ENCODE results near the gene GALNTL6. TPM values are rescaled to one million over a fixed set of nuclear protein-coding genes. Genes with fewer than 3 reads are reported as not detected.

Gene GALNTL6
- total RNA-seq, 1 experiment from 2014 or later: not detected

DNA sequence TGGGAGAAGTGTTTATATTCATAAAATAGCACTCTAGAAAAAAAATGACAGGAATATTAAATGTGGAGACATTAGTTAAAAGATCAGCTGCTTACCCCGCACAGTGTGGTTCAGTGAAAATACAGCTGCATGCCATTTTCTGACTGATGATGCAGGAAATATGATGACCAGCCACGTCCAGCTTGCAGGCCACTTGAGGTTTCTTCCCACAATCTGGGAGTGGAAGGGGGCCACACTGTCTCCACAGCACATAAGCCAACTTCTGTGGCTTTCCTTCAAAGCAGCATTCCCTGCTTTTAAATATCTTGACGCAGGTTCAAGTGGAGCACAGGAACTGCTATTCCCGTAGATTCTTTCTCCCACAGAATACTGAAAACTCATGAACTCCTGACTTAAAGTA lies 1182.0 kb downstream of the GALNTL6 start:
- Mint-ChIP-seq H3K4me1 (peaks cover 5 to 8% of the 10 kb centered on the region in 2 experiments), H3K27me3 (ENCODE audit: low read depth) (no peaks in the 10 kb centered on the region; the same call in 1 of the 2 replicates), H3K9me3 (no peaks in the 10 kb centered on the region; a peak in 1 of 5 replicates), H3K36me3 (ENCODE audit: insufficient read depth in 1 of 3, low read depth in 3 of 3) (no peaks in the 10 kb centered on the region), H3K4me3 (no peak overlapping the region), H3K27ac (no peak overlapping the region)
- no peaks in the 10 kb centered on the region for H3K27me3 ChIP-seq (ENCODE audit: insufficient read depth, low read length)
- H3K14ac ChIP-seq (ENCODE audit: insufficient read depth, low read length): no peak overlapping the region
- H2AK5ac ChIP-seq (ENCODE audit: insufficient read length, low read length): no peak overlapping the region
- no peaks in the 10 kb centered on the region for H3K23me2 ChIP-seq (ENCODE audit: insufficient read length, low read depth, low read length, poor library complexity, severe bottlenecking)
- H2BK120ac ChIP-seq (ENCODE audit: low read depth, low read length, poor library complexity, severe bottlenecking): no peak overlapping the region
- no peak overlapping the region for H3K4me2 ChIP-seq (ENCODE audit: insufficient read depth, insufficient read length, low read length)
- H3K27ac ChIP-seq (ENCODE audit: insufficient read length, low read depth, low read length): no peak overlapping the region
- H2BK5ac ChIP-seq (ENCODE audit: insufficient read length, low read length): no peak overlapping the region
- no peak overlapping the region for H2BK12ac ChIP-seq (ENCODE audit: insufficient read length, low read depth, low read length)
- H4K8ac ChIP-seq (replicated peaks; ENCODE audit: insufficient read length, low read depth, low read length): no peak overlapping the region
- H3K56ac ChIP-seq (ENCODE audit: insufficient read length, low read depth, low read length): no peak overlapping the region
- H3K79me2 ChIP-seq (ENCODE audit: insufficient read depth, low read length): no peaks in the 10 kb centered on the region
- no peak overlapping the region for H4K5ac ChIP-seq (ENCODE audit: insufficient read length, low read depth, low read length)
- H3K18ac ChIP-seq (ENCODE audit: insufficient read length, low read depth, low read length): no peak overlapping the region
- TF ChIP-seq CTCF (conservative IDR thresholded peaks at IDR 0.05): no peak
- no peak overlapping the region for H2AFZ ChIP-seq (ENCODE audit: low read length)
- no peaks in the 10 kb centered on the region for H3K9me3 ChIP-seq (ENCODE audit: control insufficient read depth, low read depth, low read length)
- H2BK20ac ChIP-seq (ENCODE audit: low read depth, low read length, poor library complexity, severe bottlenecking): no peak overlapping the region
- DNase-seq: no peak
- no peaks in the 10 kb centered on the region for H3K79me1 ChIP-seq (ENCODE audit: insufficient read depth, low read depth, low read length, poor library complexity, severe bottlenecking)
- H3T11ph ChIP-seq (ENCODE audit: low read length): no peak overlapping the region
- H4K91ac ChIP-seq (ENCODE audit: insufficient read length, low read depth, low read length): no peak overlapping the region
- H3K4me1 ChIP-seq (ENCODE audit: insufficient read depth, low read length): no peaks in the 10 kb centered on the region; the same call in 1 of the 2 replicates
- H4K20me1 ChIP-seq (ENCODE audit: control insufficient read depth, insufficient read depth, insufficient read length): no peaks in the 10 kb centered on the region
- no CpG with 5 or more reads among the region's 4 CpGs for WGBS (ENCODE audit: extremely low coverage, insufficient read length, low lambda C conversion rate)
- H3K4ac ChIP-seq (ENCODE audit: low read depth, low read length): no peak overlapping the region
- no peak overlapping the region for H2BK15ac ChIP-seq (ENCODE audit: low read depth, low read length)
- H3K23ac ChIP-seq (ENCODE audit: insufficient read length, low read depth, low read length): no peak overlapping the region
- no peak overlapping the region for H3K9ac ChIP-seq (ENCODE audit: extremely low read depth, insufficient read length, low read length)
